ENCODE results near the gene CREB3L2. TPM values are rescaled to one million over a fixed set of nuclear protein-coding genes. Genes with fewer than 3 reads are reported as not detected.

The CREB3L2 gene
- total and polyA plus RNA-seq, 2 of the 13 experiments (the other 11 are each of a cell fraction or from before 2014, with no cell fraction given): 22.1 to 41.1 TPM

DNA sequence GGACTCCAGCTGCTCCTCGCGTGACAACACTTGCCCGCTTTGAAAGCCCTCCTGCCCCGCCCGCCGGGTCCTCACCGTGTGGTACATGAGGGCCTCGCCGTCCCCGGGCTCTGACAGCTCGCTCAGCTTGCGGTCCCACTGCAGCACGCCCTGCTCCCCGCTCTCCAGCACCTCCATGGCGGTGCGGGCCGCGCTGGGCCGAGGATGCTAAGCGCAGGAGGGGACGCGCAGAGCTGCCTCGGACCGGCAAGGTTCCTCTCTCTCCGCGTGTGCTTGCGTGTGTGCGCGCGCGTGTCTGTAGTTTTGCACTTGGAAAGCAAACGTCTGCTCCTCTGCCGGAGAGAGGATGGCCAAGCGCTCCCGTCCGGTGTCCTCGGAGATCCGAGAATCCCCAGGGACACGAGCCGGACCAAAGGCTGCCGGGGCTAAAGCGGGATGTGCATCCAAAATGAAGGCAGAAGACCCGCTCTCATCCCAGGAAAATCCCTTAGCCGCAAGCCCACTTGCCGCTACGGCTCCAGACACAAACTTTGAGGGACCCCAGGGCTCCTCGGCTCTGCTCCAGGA is at the start of gene CREB3L2 (continued):
- TF ChIP-seq, protein P1, sequence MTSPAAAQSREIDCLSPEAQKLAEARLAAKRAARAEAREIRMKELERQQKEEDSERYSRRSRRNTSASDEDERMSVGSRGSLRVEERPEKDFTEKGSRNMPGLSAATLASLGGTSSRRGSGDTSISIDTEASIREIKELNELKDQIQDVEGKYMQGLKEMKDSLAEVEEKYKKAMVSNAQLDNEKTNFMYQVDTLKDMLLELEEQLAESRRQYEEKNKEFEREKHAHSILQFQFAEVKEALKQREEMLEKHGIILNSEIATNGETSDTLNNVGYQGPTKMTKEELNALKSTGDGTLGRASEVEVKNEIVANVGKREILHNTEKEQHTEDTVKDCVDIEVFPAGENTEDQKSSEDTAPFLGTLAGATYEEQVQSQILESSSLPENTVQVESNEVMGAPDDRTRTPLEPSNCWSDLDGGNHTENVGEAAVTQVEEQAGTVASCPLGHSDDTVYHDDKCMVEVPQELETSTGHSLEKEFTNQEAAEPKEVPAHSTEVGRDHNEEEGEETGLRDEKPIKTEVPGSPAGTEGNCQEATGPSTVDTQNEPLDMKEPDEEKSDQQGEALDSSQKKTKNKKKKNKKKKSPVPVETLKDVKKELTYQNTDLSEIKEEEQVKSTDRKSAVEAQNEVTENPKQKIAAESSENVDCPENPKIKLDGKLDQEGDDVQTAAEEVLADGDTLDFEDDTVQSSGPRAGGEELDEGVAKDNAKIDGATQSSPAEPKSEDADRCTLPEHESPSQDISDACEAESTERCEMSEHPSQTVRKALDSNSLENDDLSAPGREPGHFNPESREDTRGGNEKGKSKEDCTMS (CRISPR knock-in tag; conservative IDR thresholded peaks at IDR 0.05): no peak
- TF ChIP-seq ZNF75D (CRISPR knock-in tag; IDR thresholded peaks at IDR 0.05; ENCODE audit: borderline replicate concordance) (no peak), POGZ (CRISPR knock-in tag; IDR thresholded peaks at IDR 0.05) (no peak), ZFP36 (IDR thresholded peaks at IDR 0.05; ENCODE audit: borderline replicate concordance, low read depth, low read length, partially characterized antibody) (no peak), ZMYM2 (CRISPR knock-in tag; IDR thresholded peaks at IDR 0.05) (no peak), ZNF292 (CRISPR knock-in tag; IDR thresholded peaks at IDR 0.05; ENCODE audit: borderline replicate concordance, low read depth) (peak; percentile 83; the same call in 1 of the 2 replicates), KDM3A (CRISPR knock-in tag; IDR thresholded peaks at IDR 0.05; ENCODE audit: low read depth) (no peak), KLF13 (CRISPR knock-in tag; IDR thresholded peaks at IDR 0.05) (0 out of 2 replicates have a peak, but pooled peaks have one; percentile 76), TGIF2 (CRISPR knock-in tag; IDR thresholded peaks at IDR 0.05) (peak; percentile 86; the same call in 1 of the 2 replicates), ZNF329 (CRISPR knock-in tag; IDR thresholded peaks at IDR 0.05; ENCODE audit: low read depth) (no peak), ZFP37 (CRISPR knock-in tag; IDR thresholded peaks at IDR 0.05; ENCODE audit: borderline replicate concordance) (no peak), MZF1 (CRISPR knock-in tag; IDR thresholded peaks at IDR 0.05; ENCODE audit: borderline replicate concordance) (no peak), NFE2L1 (CRISPR knock-in tag; IDR thresholded peaks at IDR 0.05; ENCODE audit: borderline replicate concordance) (0 out of 2 replicates have a peak, but pooled peaks have one; percentile 31), ZKSCAN1 (IDR thresholded peaks at IDR 0.05; ENCODE audit: low read length) (no peak), ELF3 (CRISPR knock-in tag; IDR thresholded peaks at IDR 0.05) (no peak), TBX2 (CRISPR knock-in tag; IDR thresholded peaks at IDR 0.05; ENCODE audit: borderline replicate concordance) (0 out of 2 replicates have a peak, but pooled peaks have one; percentile 49), SMAD1 (CRISPR knock-in tag; IDR thresholded peaks at IDR 0.05; ENCODE audit: borderline replicate concordance, low read depth) (no peak), SALL1 (CRISPR knock-in tag; IDR thresholded peaks at IDR 0.05) (peak; percentile 43; the same call in 1 of the 2 replicates), DMAP1 (CRISPR knock-in tag; IDR thresholded peaks at IDR 0.05) (peak; percentile 64)
- TF ChIP-seq, protein P2, sequence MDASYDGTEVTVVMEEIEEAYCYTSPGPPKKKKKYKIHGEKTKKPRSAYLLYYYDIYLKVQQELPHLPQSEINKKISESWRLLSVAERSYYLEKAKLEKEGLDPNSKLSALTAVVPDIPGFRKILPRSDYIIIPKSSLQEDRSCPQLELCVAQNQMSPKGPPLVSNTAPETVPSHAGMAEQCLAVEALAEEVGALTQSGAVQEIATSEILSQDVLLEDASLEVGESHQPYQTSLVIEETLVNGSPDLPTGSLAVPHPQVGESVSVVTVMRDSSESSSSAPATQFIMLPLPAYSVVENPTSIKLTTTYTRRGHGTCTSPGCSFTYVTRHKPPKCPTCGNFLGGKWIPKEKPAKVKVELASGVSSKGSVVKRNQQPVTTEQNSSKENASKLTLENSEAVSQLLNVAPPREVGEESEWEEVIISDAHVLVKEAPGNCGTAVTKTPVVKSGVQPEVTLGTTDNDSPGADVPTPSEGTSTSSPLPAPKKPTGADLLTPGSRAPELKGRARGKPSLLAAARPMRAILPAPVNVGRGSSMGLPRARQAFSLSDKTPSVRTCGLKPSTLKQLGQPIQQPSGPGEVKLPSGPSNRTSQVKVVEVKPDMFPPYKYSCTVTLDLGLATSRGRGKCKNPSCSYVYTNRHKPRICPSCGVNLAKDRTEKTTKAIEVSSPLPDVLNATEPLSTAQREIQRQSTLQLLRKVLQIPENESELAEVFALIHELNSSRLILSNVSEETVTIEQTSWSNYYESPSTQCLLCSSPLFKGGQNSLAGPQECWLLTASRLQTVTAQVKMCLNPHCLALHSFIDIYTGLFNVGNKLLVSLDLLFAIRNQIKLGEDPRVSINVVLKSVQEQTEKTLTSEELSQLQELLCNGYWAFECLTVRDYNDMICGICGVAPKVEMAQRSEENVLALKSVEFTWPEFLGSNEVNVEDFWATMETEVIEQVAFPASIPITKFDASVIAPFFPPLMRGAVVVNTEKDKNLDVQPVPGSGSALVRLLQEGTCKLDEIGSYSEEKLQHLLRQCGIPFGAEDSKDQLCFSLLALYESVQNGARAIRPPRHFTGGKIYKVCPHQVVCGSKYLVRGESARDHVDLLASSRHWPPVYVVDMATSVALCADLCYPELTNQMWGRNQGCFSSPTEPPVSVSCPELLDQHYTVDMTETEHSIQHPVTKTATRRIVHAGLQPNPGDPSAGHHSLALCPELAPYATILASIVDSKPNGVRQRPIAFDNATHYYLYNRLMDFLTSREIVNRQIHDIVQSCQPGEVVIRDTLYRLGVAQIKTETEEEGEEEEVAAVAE (CRISPR knock-in tag; IDR thresholded peaks at IDR 0.05; ENCODE audit: borderline replicate concordance): 0 out of 2 replicates have a peak, but pooled peaks have one; percentile 13
- TF ChIP-seq, protein P3, sequence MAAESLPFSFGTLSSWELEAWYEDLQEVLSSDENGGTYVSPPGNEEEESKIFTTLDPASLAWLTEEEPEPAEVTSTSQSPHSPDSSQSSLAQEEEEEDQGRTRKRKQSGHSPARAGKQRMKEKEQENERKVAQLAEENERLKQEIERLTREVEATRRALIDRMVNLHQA (CRISPR knock-in tag; IDR thresholded peaks at IDR 0.05): no peak
- TF ChIP-seq, protein P4, sequence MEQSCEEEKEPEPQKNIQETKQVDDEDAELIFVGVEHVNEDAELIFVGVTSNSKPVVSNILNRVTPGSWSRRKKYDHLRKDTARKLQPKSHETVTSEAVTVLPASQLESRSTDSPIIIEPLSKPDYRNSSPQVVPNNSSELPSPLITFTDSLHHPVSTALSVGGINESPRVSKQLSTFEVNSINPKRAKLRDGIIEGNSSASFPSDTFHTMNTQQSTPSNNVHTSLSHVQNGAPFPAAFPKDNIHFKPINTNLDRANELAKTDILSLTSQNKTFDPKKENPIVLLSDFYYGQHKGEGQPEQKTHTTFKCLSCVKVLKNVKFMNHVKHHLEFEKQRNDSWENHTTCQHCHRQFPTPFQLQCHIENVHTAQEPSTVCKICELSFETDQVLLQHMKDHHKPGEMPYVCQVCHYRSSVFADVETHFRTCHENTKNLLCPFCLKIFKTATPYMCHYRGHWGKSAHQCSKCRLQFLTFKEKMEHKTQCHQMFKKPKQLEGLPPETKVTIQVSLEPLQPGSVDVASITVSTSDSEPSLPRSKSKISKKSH (CRISPR knock-in tag; IDR thresholded peaks at IDR 0.05; ENCODE audit: borderline replicate concordance): peak; percentile 88
